Thyroid gland (tissue), 4 donors: ENCODE measurements around the gene MVP. TPM values are rescaled to one million over a fixed set of nuclear protein-coding genes. Genes with fewer than 3 reads are reported as not detected.

Source experiments
- DNase-seq, 2 donors: peaks; one replicate each; pipeline ENCODE4 v3.0.0-alpha.2; 2019
- H3K27ac ChIP-seq, 3 donors: fragments of 200-600 bp; sonication (generic); 1 replicate in 2 of 3; 2 replicates in 1 of 3; pipeline ENCODE4 v1.5.1; 2016 to 2019; ENCODE audit warnings: mild to moderate bottlenecking in 1 of 3, moderate library complexity in 1 of 3
- H3K27me3 ChIP-seq: fragments of 200-600 bp; sonication (generic); one replicate; pipeline ENCODE4 v1.5.1; 2019
- H3K36me3 ChIP-seq, 2 donors: fragments of 200-600 bp; sonication (generic); one replicate each; pipeline ENCODE4 v1.5.1; 2016 to 2019
- H3K4me1 ChIP-seq, 2 donors: fragments of 200-600 bp; sonication (generic); one replicate each; pipeline ENCODE4 v1.5.1; 2017 to 2019
- H3K4me3 ChIP-seq, 3 donors: fragments of 200-600 bp; sonication (generic); replicated peaks in 1 of 3; 1 replicate in 2 of 3; 2 replicates in 1 of 3; pipeline ENCODE4 v1.5.1; 2016; ENCODE audit warnings: mild to moderate bottlenecking in 1 of 3
- H3K9me3 ChIP-seq: fragments of 200-600 bp; sonication (generic); one replicate; pipeline ENCODE4 v1.5.1; 2017
- POLR2A ChIP-seq, 2 donors: fragments of 450-650 bp; IDR thresholded peaks; one replicate each; pipeline ENCODE4 v1.6.1; 2017; ENCODE audit warnings: antibody characterized with exemption in 2 of 2, mild to moderate bottlenecking in 2 of 2, moderate library complexity in 1 of 2
- WGBS, 2 donors: methylation state at CpG; one replicate each; pipeline ENCODE4 v1.1.5; 2017; 5-methylcytosine and 5-hydroxymethylcytosine counted together
- intact Hi-C: fragments of 100-400 bp; cut with DNase I; formaldehyde crosslinking; loops from one replicate; pipeline ENCODE4 v1.15.1; 2023
- total RNA-seq, 4 donors: library from RNA; depleted of rRNA; stranded (reverse); fragments of >200 nt; gene quantifications; one replicate each; pipeline ENCODE4 v1.2.3, GENCODE V29; 2016
- TF ChIP-seq, protein P1 (sequence below), 6 experiments: fragments of 200-600 bp in 3 of 6; fragments of 450-650 bp in 3 of 6; sonication (generic) in 3 of 6; IDR thresholded peaks; one replicate each; pipeline ENCODE4 v1.5.1; 2016 to 2019; ENCODE audit warnings: antibody characterized with exemption in 6 of 6, mild to moderate bottlenecking in 2 of 6, inconsistent platforms in 1 of 6, moderate library complexity in 1 of 6

The MVP gene
- total RNA-seq, 4 donors from 2014 or later = 70.1 to 127 (median 90.6) TPM

DNA sequence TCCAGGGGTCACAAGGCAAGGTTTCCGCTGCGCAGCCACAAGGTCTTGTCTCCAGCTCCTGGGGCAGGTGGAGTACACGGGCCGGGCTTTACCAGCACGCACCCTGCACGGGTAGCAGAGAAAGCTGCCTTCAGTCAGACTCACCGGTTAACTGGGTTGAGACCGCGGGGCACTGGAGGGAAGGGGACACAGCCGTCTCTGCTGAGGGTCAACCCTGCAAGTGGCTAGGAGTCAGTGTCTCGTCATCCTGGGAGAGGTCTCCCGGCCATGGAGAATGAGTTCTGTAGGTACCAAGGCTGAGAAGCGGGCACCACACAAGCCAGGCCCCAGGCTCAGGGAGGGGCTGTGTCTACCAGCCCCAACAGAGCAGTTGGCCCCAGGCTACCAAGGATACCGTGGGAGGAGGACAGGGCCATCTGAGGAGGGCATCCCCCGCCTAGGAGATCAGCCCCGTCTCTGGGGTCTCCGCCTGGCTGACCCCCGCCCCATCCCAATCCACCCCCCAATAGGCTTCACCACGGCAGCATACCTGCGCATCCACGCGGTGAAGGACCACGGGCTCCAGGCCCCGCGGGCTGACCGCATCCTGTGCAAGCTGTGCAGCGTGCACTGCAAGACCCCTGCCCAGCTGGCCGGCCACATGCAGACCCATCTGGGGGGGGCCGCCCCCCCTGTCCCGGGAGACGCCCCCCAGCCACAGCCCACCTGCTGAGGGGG lies 11.1 kb upstream of the MVP start:
- Histone ChIP-seq H3K9me3 (no peaks in the 10 kb centered on the region), H3K4me3 (no peak overlapping the region), H3K36me3 (peaks cover 11 to 15% of the 10 kb centered on the region in 2 donors), H3K27me3 (no peaks in the 10 kb centered on the region), H3K4me1 (peaks cover 37 to 58% of the 10 kb centered on the region in 2 donors), H3K27ac (peak overlapping the region in 2 of 3 donors; percentile 29 to 96)
- intact Hi-C loops = no loop called here
- DNase-seq = no peak
- no peak for TF ChIP-seq POLR2A (IDR thresholded peaks at IDR 0.05)
- TF ChIP-seq, protein P1, sequence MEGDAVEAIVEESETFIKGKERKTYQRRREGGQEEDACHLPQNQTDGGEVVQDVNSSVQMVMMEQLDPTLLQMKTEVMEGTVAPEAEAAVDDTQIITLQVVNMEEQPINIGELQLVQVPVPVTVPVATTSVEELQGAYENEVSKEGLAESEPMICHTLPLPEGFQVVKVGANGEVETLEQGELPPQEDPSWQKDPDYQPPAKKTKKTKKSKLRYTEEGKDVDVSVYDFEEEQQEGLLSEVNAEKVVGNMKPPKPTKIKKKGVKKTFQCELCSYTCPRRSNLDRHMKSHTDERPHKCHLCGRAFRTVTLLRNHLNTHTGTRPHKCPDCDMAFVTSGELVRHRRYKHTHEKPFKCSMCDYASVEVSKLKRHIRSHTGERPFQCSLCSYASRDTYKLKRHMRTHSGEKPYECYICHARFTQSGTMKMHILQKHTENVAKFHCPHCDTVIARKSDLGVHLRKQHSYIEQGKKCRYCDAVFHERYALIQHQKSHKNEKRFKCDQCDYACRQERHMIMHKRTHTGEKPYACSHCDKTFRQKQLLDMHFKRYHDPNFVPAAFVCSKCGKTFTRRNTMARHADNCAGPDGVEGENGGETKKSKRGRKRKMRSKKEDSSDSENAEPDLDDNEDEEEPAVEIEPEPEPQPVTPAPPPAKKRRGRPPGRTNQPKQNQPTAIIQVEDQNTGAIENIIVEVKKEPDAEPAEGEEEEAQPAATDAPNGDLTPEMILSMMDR (IDR thresholded peaks at IDR 0.05) = no peak
- WGBS, 2 donors = 81 to 87% methylated on average over 15 to 16 of the region's 31 CpGs

DNA sequence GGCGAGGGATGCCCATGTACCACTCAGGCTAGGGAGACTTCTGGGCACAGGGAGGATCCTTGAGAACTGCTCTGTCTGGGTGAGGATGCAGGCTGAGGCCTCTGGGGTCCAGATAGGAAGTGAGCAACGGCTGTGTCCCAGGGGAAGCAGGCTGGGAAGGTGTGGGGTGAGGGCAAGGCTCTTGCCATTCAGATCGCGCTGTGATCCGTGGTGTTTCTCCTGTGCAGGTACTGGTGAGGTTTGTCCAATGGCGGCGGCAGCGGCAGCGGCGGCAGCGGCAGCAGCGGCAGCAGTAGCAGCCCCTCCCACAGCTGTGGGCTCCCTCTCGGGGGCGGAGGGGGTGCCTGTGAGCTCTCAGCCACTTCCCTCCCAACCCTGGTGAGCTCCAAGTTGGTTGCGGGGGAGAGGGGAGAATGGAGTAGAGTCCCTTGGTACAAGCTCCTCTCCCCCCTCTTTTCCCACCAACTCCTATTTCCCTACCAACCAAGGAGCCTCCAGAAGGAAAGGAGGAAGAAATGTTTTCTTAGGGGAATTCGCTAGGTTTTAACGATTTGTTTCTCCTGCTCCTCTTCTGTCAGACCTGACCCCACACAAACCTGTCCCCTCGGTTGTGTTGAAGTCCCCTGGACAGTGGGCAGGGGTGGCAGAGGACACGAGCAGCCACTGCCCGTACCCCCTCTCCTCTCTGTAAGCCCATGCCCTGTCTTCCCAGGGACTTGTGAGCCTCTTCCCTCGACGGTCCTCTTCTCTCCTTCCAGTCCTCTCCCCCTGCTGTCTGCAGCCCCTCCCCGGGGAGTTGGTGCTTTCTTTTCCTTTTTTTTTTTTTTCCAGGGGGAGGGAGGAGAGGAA lies 10.2 kb upstream of the MVP start:
- H3K36me3 ChIP-seq = peaks cover 11 to 15% of the 10 kb centered on the region in 2 donors
- H3K4me3 ChIP-seq = no peak overlapping the region
- intact Hi-C loops = loop anchor here (10.0 kb wide), 1 partner anchor 115 kb away; the partner anchor contains the start of gene KCTD13
- DNase-seq = no peak
- H3K4me1 ChIP-seq = peaks cover 33 to 54% of the 10 kb centered on the region in 2 donors
- no peaks in the 10 kb centered on the region for H3K9me3 ChIP-seq
- H3K27ac ChIP-seq = peak overlapping the region in 2 of 3 donors; percentile 29 to 96
- no peak for TF ChIP-seq POLR2A (IDR thresholded peaks at IDR 0.05)
- TF ChIP-seq, protein P1 (IDR thresholded peaks at IDR 0.05) = no peak
- 55 to 67% methylated on average over 22 to 23 of the region's 23 CpGs for WGBS, 2 donors
- H3K27me3 ChIP-seq = no peaks in the 10 kb centered on the region

DNA sequence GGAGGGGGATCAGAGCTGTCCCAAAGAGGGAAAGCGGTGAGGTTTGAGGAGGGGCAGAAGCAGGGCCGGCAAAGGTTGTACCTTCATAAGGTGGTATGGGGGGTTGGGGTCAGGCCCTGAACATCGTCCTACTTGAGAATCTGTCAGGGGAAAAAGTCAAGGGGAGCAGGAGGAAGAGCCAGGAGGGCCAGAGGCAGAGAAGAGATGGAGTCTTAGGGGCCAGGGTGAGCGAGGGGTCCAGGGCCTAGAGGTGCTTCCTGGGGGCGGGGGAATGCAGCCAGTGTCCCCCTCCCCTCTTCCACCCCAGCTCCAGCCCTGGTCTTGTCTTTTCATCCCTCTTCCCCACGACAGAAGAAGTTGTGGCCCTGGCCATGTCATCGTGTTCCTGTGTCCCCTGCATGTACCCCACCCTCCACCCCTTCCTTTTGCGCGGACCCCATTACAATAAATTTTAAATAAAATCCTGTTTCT lies 9.5 kb upstream of the MVP start:
- WGBS, 2 donors = 37 to 39% methylated on average over 9 of the region's 9 CpGs
- intact Hi-C loops = loop anchor here (10.0 kb wide), 1 partner anchor 114 kb away; the partner anchor contains the start of gene KCTD13
- no peak for DNase-seq
- Histone ChIP-seq H3K4me3 (no peak overlapping the region), H3K27ac (peak overlapping the region in 2 of 3 donors; percentile 29 to 95), H3K9me3 (no peaks in the 10 kb centered on the region), H3K4me1 (peaks cover 36 to 57% of the 10 kb centered on the region in 2 donors), H3K36me3 (peaks cover 11 to 15% of the 10 kb centered on the region in 2 donors), H3K27me3 (no peaks in the 10 kb centered on the region)
- no peak for TF ChIP-seq POLR2A (IDR thresholded peaks at IDR 0.05)
- TF ChIP-seq, protein P1 (IDR thresholded peaks at IDR 0.05) = no peak

DNA sequence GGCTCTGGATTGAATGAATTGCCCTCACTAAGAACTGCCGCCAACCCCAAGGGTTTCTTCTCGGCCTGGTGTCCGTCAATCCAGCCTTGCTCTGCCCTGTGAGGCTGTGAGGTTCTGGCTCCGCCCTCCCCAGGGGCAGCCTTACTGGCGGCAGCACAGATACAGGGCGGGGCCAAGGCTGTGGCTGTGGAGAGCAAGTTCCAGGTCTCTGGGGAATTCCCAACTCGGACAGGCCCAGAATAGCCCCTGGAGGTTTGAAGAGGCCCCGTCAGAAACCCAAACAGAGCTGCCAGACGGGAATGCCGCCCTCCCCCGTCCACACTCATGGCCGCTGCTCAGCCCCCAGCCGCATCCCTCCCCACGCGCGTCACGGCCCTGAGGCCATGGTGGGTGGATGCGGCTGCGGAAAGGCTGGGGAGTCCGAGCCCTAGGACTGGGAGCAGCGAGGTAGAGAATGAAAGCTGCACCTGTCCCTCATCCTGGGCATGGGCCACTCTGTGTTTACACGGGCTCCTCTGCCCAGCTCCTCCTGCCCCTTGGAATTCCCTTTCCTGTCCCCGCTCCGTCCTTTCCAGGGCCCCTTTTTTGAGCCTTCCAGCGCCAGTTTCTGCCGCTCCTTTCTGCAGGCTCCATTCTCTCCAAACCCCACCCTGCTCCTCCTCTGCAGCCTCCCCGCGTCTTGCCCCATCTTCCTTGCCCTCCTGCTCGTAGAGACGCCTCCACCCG lies 8.9 kb upstream of the MVP start:
- Histone ChIP-seq H3K4me3 (peak overlapping the region; percentile 14 to 51 (median 34)), H3K27me3 (no peaks in the 10 kb centered on the region), H3K27ac (peak overlapping the region; percentile 70 to 95 (median 86)), H3K36me3 (peaks cover 11 to 15% of the 10 kb centered on the region in 2 donors), H3K9me3 (no peaks in the 10 kb centered on the region), H3K4me1 (peaks cover 36 to 57% of the 10 kb centered on the region in 2 donors)
- intact Hi-C loops = loop anchor here (10.0 kb wide), 1 partner anchor 113 kb away; the partner anchor contains the start of gene KCTD13
- TF ChIP-seq, protein P1 (IDR thresholded peaks at IDR 0.05) = no peak
- peak in 1 of 2 donors; percentile 62 for TF ChIP-seq POLR2A (IDR thresholded peaks at IDR 0.05)
- peak; percentile 99 for DNase-seq
- 0 to 1% methylated on average over 26 to 28 of the region's 31 CpGs for WGBS, 2 donors
